Caco-2 (cell line): Measurements from ENCODE around the gene AP5M1. TPM values are rescaled to one million over a fixed set of nuclear protein-coding genes. Genes with fewer than 3 reads are reported as not detected.

Source experiments
- BruUV-seq: library from RNA; stranded (reverse); fragments of 400-500 nt; replicated peaks from 2 replicates; lab custom pipeline; 2021; lab: Mats Ljungman, UMichigan
- CTCF ChIA-PET: fragments of 300-600 bp; sonication (Branson Sonifier 250); formaldehyde crosslinking; loops from one replicate; lab custom pipeline; 2022; ENCODE audit warnings: antibody characterized with exemption; lab: Charles Lee
- POLR2A ChIA-PET: fragments of 300-600 bp; sonication (Branson Sonifier 250); formaldehyde crosslinking; loops from one replicate; lab custom pipeline; 2022; ENCODE audit warnings: antibody characterized with exemption; lab: Charles Lee
- DNase-seq, 2 experiments: peaks; one replicate each; pipeline versions ENCODE4 v3.0.0 to v3.0.0-alpha.2; 2020 to 2022
- H3K27me3 ChIP-seq: replicated peaks from 2 replicates; pipeline ENCODE4 v1.6.0; 2011; ENCODE audit warnings: low read length; ENCODE audit not compliant: control insufficient read depth, insufficient read depth
- H3K36me3 ChIP-seq: 2 replicates; pipeline ENCODE4 v1.5.1; 2011; ENCODE audit warnings: low read length; ENCODE audit not compliant: control insufficient read depth, insufficient read depth
- H3K4me1 ChIP-seq: fragments of 250-450 bp; sonication (Bioruptor Pico); 2 replicates; pipeline ENCODE4 v1.5.1; 2020; ENCODE audit warnings: mild to moderate bottlenecking
- H3K4me3 ChIP-seq: 2 replicates; pipeline ENCODE4 v1.5.1; 2011; ENCODE audit warnings: low read depth, mild to moderate bottlenecking, control low read depth, low read length
- H3K9me3 ChIP-seq: fragments of 250-450 bp; sonication (Bioruptor Pico); 2 replicates; pipeline ENCODE4 v1.5.1; 2020; ENCODE audit warnings: mild to moderate bottlenecking, moderate library complexity
- H3K27ac Mint-ChIP-seq: one replicate; pipeline ENCODE4 v1.8.0; 2022; ENCODE audit warnings: mixed read lengths; ENCODE audit not compliant: unreplicated experiment
- H3K27me3 Mint-ChIP-seq: one replicate; pipeline ENCODE4 v1.8.0; 2022; ENCODE audit warnings: mixed read lengths; ENCODE audit not compliant: insufficient read depth, unreplicated experiment
- H3K36me3 Mint-ChIP-seq: one replicate; pipeline ENCODE4 v1.8.0; 2022; ENCODE audit warnings: mild to moderate bottlenecking, mixed read lengths; ENCODE audit not compliant: insufficient read depth, unreplicated experiment
- H3K4me1 Mint-ChIP-seq: one replicate; pipeline ENCODE4 v1.8.0; 2022; ENCODE audit warnings: low read depth, mixed read lengths; ENCODE audit not compliant: unreplicated experiment
- H3K4me3 Mint-ChIP-seq: one replicate; pipeline ENCODE4 v1.8.0; 2022; ENCODE audit warnings: mild to moderate bottlenecking, moderate library complexity, mixed read lengths; ENCODE audit not compliant: unreplicated experiment
- H3K9me3 Mint-ChIP-seq: one replicate; pipeline ENCODE4 v1.8.0; 2022; ENCODE audit warnings: mixed read lengths; ENCODE audit not compliant: unreplicated experiment
- intact Hi-C: fragments of 100-400 bp; cut with micrococcal nuclease; formaldehyde crosslinking; loops from one replicate; pipeline ENCODE4 v1.10.0; 2022; ENCODE audit not compliant: unreplicated experiment
- total RNA-seq: library from RNA; stranded (reverse); gene quantifications from 2 replicates; pipeline ENCODE4 v1.2.3, GENCODE V29; 2022
- TF ChIP-seq, protein P1 (sequence below), 2 experiments: fragments of 200-600 bp in 1 of 2; IDR thresholded peaks; 1 replicate in 1 of 2; 2 replicates in 1 of 2; pipeline versions ENCODE4 v1.5.1 to v1.8.0; 2011 to 2022; ENCODE audit warnings: antibody characterized with exemption in 1 of 2, control low read depth in 1 of 2, inconsistent platforms in 1 of 2, low read depth in 1 of 2, low read length in 1 of 2, mild to moderate bottlenecking in 1 of 2, moderate library complexity in 1 of 2; ENCODE audit not compliant: insufficient read depth in 1 of 2, severe bottlenecking in 1 of 2, unreplicated experiment in 1 of 2

AP5M1 gene
- total RNA-seq, 1 experiment from 2014 or later, result 47.8 TPM

DNA sequence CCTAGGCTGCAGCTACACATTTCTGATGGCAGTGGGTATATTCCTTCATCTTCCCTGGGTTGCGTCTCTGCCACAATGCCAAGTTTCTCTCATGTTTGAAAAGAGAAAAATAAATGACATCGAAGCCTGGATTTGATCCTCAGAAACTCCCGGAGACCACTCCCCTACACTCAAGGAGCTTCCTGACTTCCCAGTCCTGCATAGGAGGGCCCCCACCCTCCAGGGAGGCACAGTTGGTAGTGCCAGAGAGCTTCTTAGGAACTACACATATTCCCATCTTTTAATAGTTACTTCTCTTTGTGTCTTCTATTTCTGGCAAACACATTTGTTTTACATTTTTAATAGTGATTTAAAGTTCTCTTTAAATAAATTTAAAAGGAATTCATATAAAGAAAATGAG is 30.7 kb downstream of the AP5M1 start:
- ChIA-PET POLR2A (no interaction called here), CTCF (no interaction called here)
- Histone ChIP-seq H3K4me1 (no peaks in the 10 kb centered on the region), H3K4me3 (no peak overlapping the region), H3K36me3 (no peaks in the 10 kb centered on the region), H3K27me3 (no peaks in the 10 kb centered on the region), H3K9me3 (no peaks in the 10 kb centered on the region)
- no peak for DNase-seq
- BruUV-seq, result no TSS peak
- TF ChIP-seq, protein P1, sequence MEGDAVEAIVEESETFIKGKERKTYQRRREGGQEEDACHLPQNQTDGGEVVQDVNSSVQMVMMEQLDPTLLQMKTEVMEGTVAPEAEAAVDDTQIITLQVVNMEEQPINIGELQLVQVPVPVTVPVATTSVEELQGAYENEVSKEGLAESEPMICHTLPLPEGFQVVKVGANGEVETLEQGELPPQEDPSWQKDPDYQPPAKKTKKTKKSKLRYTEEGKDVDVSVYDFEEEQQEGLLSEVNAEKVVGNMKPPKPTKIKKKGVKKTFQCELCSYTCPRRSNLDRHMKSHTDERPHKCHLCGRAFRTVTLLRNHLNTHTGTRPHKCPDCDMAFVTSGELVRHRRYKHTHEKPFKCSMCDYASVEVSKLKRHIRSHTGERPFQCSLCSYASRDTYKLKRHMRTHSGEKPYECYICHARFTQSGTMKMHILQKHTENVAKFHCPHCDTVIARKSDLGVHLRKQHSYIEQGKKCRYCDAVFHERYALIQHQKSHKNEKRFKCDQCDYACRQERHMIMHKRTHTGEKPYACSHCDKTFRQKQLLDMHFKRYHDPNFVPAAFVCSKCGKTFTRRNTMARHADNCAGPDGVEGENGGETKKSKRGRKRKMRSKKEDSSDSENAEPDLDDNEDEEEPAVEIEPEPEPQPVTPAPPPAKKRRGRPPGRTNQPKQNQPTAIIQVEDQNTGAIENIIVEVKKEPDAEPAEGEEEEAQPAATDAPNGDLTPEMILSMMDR (IDR thresholded peaks at IDR 0.05; ENCODE audit: insufficient read depth in 1 of 2, low read depth in 1 of 2, low read length in 1 of 2, severe bottlenecking in 1 of 2, unreplicated experiment in 1 of 2), result no peak
- Mint-ChIP-seq H3K36me3 (no peaks in the 10 kb centered on the region), H3K4me1 (no peaks in the 10 kb centered on the region), H3K9me3 (no peaks in the 10 kb centered on the region), H3K4me3 (no peak overlapping the region), H3K27me3 (no peaks in the 10 kb centered on the region), H3K27ac (no peak overlapping the region)
- intact Hi-C loops, result loop anchor here (10.0 kb wide), 2 partner anchors 235 to 635 kb away; no protein-coding TSS in a partner anchor

DNA sequence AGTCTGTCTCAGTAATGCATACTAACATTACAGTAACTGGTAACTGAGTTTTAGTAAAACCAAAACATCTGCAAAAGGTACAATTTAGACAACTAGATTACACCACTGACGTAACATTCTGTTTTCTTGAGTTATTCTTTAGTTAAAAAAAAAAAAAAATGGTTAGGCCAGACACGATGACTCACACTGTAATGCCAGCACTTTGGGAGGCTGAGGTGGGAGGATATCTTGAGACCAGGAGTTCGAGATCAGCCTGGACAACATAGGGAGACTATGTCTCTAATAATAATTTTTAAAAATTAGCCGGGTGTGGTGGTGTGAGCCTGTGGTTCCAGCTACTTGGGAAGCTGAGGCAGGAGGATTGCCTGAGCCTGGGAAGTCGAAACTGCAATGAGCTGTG is 34.1 kb downstream of the AP5M1 start:
- BruUV-seq, result no TSS peak
- Mint-ChIP-seq H3K36me3 (no peaks in the 10 kb centered on the region), H3K4me3 (no peak overlapping the region), H3K27ac (no peak overlapping the region), H3K4me1 (no peaks in the 10 kb centered on the region), H3K27me3 (peaks cover 6% of the 10 kb centered on the region), H3K9me3 (no peaks in the 10 kb centered on the region)
- no peaks in the 10 kb centered on the region for H3K36me3 ChIP-seq
- no peak for DNase-seq
- H3K9me3 ChIP-seq, result no peaks in the 10 kb centered on the region
- no peaks in the 10 kb centered on the region for H3K4me1 ChIP-seq
- intact Hi-C loops, result no loop called here
- POLR2A ChIA-PET, result no interaction called here
- no peaks in the 10 kb centered on the region; the same call in 1 of the 2 replicates for H3K27me3 ChIP-seq
- no peak overlapping the region for H3K4me3 ChIP-seq
- CTCF ChIA-PET, result no interaction called here
- TF ChIP-seq, protein P1 (IDR thresholded peaks at IDR 0.05; ENCODE audit: insufficient read depth in 1 of 2, low read depth in 1 of 2, low read length in 1 of 2, severe bottlenecking in 1 of 2, unreplicated experiment in 1 of 2), result no peak

DNA sequence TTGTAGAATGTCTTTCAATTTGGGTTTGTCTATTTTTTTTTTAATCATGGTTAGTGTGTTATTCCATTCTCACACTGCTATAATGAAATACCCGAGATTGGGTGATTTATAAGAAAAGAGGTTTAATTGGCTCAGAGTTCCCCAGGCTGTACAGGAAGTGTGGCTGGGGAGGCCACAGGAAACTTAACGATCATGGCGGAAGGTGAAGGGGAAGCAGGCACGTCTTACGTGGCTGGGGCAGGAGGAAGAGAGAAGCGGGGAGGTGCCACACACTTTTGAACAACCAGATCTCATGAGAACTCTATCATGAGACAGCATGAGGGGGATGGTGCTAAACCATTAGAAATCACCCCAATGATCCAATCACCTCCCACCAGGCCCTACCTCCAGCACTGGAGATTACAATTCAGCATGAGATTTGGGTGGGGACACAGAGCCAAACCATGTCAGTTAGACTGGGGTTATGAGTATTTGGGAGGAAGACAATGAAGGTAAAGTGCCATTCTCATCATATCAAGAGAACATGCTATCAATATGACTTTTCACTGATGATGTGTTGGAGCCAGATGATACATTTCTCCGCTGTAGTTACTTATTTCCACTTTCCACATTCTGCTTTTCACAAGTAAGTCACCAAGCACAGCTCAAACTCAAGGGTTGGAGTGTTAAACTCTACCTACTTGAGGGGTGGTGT is 45.8 kb downstream of the AP5M1 start:
- H3K4me1 Mint-ChIP-seq, result no peaks in the 10 kb centered on the region
- Histone ChIP-seq H3K9me3 (no peaks in the 10 kb centered on the region), H3K27me3 (no peaks in the 10 kb centered on the region), H3K4me1 (no peaks in the 10 kb centered on the region), H3K36me3 (no peaks in the 10 kb centered on the region), H3K4me3 (no peak overlapping the region)
- intact Hi-C loops, result loop anchor here (5.0 kb wide), 2 partner anchors 78 to 112 kb away; partner anchors contain the start of gene NAA30
- H3K4me3 Mint-ChIP-seq, result no peak overlapping the region
- H3K36me3 Mint-ChIP-seq, result no peaks in the 10 kb centered on the region
- H3K27ac Mint-ChIP-seq, result no peak overlapping the region
- H3K9me3 Mint-ChIP-seq, result no peaks in the 10 kb centered on the region
- no peak for DNase-seq
- ChIA-PET CTCF (no interaction called here), POLR2A (no interaction called here)
- TF ChIP-seq, protein P1 (IDR thresholded peaks at IDR 0.05; ENCODE audit: insufficient read depth in 1 of 2, low read depth in 1 of 2, low read length in 1 of 2, severe bottlenecking in 1 of 2, unreplicated experiment in 1 of 2), result no peak
- BruUV-seq, result no TSS peak
- peaks cover 3% of the 10 kb centered on the region for H3K27me3 Mint-ChIP-seq
